ENCODE measurements around the gene BSG.
"Not testable (repeated sequence)": the region's sequence is repeated elsewhere in the genome, so short reads cannot be mapped to it uniquely, and the experiment has no call there.

BSG gene

GRCh38 chr19:623175-623916 lies 51.0 kb downstream of the BSG start:
- no peak for DNase-seq

- no peak for DNase-seq
Measured at GRCh38 chr19:623974-624373, 51.6 kb downstream of the BSG start.

- no peak for DNase-seq
Measured at GRCh38 chr19:624433-625109, 52.2 kb downstream of the BSG start.

GRCh38 chr19:625257-625656 lies 52.9 kb downstream of the BSG start:
- no peak for DNase-seq

GRCh38 chr19:626566-626965 lies 54.2 kb downstream of the BSG start:
- not testable (repeated sequence) for DNase-seq

- no peak for DNase-seq
Measured at GRCh38 chr19:628168-628567, 55.8 kb downstream of the BSG start.

GRCh38 chr19:629515-629914 lies 57.1 kb downstream of the BSG start:
- not testable (repeated sequence) for DNase-seq

GRCh38 chr19:629961-630714 lies 57.7 kb downstream of the BSG start:
- DNase-seq: no peak

- peak; percentile 48 for DNase-seq
Measured at GRCh38 chr19:632579-633067, 60.2 kb downstream of the BSG start.

All from HCEC 1CT (cell line).